MG63 (cell line): ENCODE data around the gene SMIM8. TPM values are rescaled to one million over a fixed set of nuclear protein-coding genes. Genes with fewer than 3 reads are reported as not detected.
"Not testable (repeated sequence)": the region's sequence is repeated elsewhere in the genome, so short reads cannot be mapped to it uniquely, and the experiment has no call there.

ENCODE experiments used
- DNase-seq: peaks from one replicate; pipeline ENCODE4 v3.0.0-alpha.2; 2020
- H3K27me3 ChIP-seq: fragments of 250-450 bp; sonication (Bioruptor Pico); 2 replicates; pipeline ENCODE4 v1.5.1; 2020; ENCODE audit warnings: mild to moderate bottlenecking, moderate library complexity
- H3K36me3 ChIP-seq: fragments of 250-450 bp; sonication (Bioruptor Pico); 2 replicates; pipeline ENCODE4 v1.5.1; 2020; ENCODE audit warnings: mild to moderate bottlenecking, moderate library complexity
- H3K4me3 ChIP-seq: fragments of 250-450 bp; sonication (Bioruptor Pico); 2 replicates; pipeline ENCODE4 v1.5.1; 2020; ENCODE audit warnings: mild to moderate bottlenecking, moderate library complexity
- H3K9me3 ChIP-seq: fragments of 250-450 bp; sonication (Bioruptor Pico); 2 replicates; pipeline ENCODE4 v1.5.1; 2020; ENCODE audit warnings: mild to moderate bottlenecking, moderate library complexity
- total RNA-seq: library from RNA; depleted of rRNA; stranded (reverse); fragments of >200 nt; shearing (Covaris generic); gene quantifications from 2 replicates; pipeline ENCODE4 v1.2.3, GENCODE V29; 2014; ENCODE audit warnings: low replicate concordance

Gene SMIM8
- total RNA-seq, 1 experiment from 2014 or later: 7.5 TPM

DNA sequence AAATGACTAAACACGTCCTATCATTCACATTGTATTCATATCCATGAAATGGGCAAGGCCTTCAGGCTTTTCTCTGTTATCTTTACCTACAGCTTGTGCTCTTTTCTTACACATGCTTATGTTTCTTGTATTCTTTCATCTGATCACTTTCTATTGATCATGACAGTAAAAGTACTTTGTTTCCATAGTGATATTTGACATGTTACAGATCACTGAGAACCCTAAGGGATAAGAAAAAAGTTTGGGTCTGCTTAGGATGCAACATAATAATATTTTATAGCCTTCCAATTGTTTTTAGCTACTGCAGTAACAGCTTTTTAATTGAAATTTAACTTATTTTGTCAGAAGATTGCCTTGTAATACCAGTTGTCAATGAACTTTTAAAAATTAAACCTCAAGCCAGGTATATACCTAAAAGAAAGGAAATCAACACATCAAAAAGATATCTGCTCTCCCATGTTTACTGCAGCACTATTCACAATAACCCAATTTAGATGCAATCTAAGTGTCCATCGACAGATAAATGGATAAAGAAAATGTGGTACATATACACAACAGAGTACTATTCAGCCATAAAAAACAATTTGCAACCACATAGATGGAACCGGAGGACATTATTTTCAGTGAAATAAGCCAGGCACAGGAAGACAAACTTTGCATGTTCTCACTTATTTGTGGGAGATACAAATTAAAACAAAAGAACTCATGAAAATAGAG, 3.0 kb upstream of the SMIM8 start:
- Histone ChIP-seq H3K4me3 (no peak overlapping the region), H3K36me3 (no peaks in the 10 kb centered on the region), H3K9me3 (no peaks in the 10 kb centered on the region), H3K27me3 (no peaks in the 10 kb centered on the region; the same call in 1 of the 2 replicates)
- DNase-seq: no peak

DNA sequence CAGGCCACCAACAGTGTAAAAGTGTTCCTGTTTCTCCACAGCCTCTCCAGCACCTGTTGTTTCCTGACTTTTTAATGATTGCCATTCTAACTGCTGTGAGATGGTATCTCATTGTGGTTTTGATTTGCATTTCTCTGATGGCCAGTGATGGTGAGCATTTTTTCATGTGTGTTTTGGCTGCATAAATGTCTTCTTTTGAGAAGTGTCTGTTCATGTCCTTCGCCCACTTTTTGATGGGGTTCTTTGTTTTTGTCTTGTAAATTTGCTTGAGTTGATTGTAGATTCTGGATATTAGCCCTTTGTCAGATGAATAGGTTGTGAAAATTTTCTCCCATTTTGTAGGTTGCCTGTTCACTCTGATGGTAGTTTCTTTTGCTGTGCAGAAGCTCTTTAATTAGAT, 1.5 kb downstream of the SMIM8 start:
- not testable (repeated sequence) for H3K4me3 ChIP-seq, H3K36me3 ChIP-seq, DNase-seq, H3K9me3 ChIP-seq, H3K27me3 ChIP-seq

DNA sequence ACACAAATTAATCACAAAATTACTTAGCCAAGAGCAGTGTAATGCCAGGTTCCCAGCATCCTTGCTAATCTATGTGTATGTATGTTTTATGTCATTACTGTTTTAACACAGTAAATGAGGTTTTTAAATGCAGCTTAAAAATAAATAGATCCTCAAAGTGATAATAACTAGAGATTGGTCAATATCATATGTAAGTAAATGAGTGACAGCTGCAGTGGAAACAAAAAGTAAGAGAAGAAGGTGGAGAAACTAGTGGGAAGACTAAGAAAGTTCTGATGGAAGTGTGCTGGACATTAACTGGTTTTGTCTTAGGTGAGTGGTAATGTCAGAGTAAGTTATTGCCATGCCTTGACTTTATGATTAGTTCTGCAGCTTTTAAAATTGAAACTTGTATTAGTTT, 8.6 kb downstream of the SMIM8 start:
- DNase-seq: no peak
- Histone ChIP-seq H3K27me3 (no peaks in the 10 kb centered on the region), H3K9me3 (no peaks in the 10 kb centered on the region), H3K36me3 (no peaks in the 10 kb centered on the region; the same call in 1 of the 2 replicates), H3K4me3 (no peak overlapping the region)

DNA sequence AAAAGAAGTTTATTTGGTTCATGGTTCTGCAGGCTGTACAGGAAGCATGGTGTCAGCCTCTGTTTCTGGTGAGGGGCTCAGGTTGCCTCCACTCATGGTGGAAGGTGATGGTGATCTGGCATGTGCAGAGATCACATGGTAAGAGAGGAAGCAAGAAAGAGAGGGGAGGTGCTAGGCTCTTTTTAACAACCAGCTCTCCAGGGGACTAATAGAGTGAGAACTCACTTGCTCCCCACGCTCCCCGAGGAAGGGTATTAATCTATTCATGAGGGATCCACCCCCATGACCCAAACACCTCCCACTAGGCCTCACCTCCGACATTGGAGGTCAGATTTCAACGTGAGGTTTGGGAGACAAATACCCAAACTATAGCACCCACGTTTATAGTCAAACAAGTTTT, 10.6 kb downstream of the SMIM8 start:
- no peak for DNase-seq
- Histone ChIP-seq H3K36me3 (no peaks in the 10 kb centered on the region; the same call in 1 of the 2 replicates), H3K9me3 (no peaks in the 10 kb centered on the region), H3K27me3 (no peaks in the 10 kb centered on the region), H3K4me3 (no peak overlapping the region)

DNA sequence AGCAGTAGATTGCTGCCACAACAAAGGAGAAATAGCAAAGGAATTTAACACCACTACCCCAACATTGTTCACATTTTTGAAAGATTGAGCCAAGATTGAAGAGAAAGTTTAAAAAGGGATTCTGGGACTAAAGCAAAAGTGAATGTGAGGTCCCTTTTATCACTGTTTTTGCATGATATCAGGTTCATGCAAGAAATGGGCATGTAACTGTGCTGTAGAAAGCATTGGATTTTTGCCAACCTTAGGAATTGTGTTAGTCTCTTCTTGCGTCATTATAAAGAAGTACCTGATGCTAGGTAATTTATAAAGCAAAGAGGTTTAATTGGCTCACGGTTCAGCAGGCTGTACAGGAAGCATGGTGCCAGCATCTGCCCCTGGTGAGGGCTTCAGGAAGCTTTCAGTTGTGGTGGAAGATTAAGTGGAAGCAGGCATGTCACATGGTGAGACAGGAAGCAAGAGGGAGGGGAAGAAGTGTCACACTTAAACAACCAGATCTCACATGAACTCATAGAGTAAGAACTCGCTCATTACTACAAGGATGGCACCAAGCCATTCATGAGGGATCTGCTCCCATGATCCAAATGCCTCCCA, 11.3 kb downstream of the SMIM8 start:
- H3K9me3 ChIP-seq: no peaks in the 10 kb centered on the region
- H3K4me3 ChIP-seq: no peak overlapping the region
- no peak for DNase-seq

DNA sequence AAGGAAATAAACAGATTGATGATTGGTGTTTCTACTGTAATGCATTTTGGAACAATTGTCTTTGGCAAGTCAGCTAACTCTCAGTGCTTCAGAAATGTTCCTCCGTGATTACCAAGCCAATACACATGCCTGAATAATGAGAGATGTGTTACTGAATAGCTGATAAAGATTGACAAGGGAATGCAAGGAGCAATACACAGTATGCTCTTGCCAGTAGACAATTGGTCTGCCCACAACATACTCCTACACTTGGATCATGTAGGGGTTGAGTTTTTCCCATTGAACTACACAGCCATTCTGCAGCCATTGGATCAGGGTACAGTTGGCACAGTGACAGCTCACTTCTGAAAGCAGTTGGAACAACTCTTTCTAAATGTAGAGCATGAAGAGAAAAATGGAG, 12.3 kb downstream of the SMIM8 start:
- Histone ChIP-seq H3K4me3 (no peak overlapping the region), H3K9me3 (no peaks in the 10 kb centered on the region), H3K36me3 (no peaks in the 10 kb centered on the region; the same call in 1 of the 2 replicates), H3K27me3 (no peaks in the 10 kb centered on the region)
- no peak for DNase-seq

More for the DNA sequence above, 11.3 kb downstream of the SMIM8 start:
- Histone ChIP-seq H3K27me3 (no peaks in the 10 kb centered on the region), H3K36me3 (no peaks in the 10 kb centered on the region; the same call in 1 of the 2 replicates)

DNA sequence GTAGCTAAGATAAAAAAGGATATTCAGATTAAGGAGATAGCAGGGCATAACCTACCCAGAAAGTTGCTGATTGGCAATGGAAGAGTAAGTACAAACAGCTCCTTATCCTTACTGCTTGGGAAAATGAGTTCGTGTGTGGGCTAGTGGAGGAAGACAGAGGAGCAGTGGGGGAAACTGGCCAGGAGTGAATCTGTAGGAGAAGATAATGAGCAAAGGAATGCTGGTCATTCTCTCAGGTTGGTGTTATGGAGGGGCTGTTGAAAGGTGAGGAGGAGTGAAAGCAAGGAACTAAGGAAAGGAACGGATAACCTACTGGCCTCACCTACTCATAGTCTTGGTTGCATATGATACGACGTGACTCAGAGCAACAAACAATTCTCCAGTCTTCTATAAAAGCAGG, 14.0 kb downstream of the SMIM8 start:
- no peak for DNase-seq
- H3K4me3 ChIP-seq: no peak overlapping the region
- no peaks in the 10 kb centered on the region for H3K27me3 ChIP-seq
- no peaks in the 10 kb centered on the region for H3K9me3 ChIP-seq
- H3K36me3 ChIP-seq: no peaks in the 10 kb centered on the region; the same call in 1 of the 2 replicates

DNA sequence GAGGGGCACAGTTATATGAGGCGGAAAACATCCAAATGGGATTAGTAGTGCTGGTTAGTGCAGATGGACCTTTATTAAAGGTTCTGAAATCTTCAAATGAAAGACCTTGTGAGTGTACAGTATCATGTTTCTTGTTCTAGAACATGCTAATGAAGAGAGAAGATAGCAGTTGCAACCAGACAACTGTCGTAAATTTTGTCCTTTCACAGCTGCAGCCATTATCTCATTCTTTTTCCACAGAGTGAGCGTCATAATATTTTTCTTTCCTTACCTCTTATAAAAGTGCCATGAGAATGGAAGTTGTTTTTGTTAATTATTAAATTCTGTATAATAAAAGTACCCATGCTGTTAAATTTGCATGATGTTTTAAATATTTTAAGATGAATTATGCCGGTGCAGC, 17.8 kb downstream of the SMIM8 start:
- Histone ChIP-seq H3K4me3 (no peak overlapping the region), H3K36me3 (no peaks in the 10 kb centered on the region), H3K9me3 (no peaks in the 10 kb centered on the region), H3K27me3 (no peaks in the 10 kb centered on the region)
- no peak for DNase-seq

DNA sequence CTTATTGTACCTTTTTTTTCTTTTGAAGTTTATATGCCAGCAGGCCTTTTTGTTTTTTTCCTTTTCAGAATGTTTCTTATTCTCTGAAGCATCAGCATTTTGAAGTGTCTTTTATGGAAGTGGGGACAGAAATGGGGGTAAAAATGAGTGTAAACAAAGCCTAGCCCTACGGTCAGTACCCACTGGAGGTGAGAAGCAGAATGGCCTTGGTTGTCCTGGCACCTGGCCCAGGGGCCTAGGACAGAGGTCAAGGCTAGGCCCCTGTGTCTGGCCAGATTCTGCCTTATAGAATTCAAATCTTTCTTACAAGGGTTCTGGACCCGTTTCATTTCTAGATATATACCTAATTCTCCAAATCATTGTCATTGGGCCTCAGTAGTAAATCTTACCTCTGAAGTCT, 18.8 kb downstream of the SMIM8 start:
- Histone ChIP-seq H3K4me3 (no peak overlapping the region), H3K36me3 (no peaks in the 10 kb centered on the region), H3K9me3 (no peaks in the 10 kb centered on the region), H3K27me3 (no peaks in the 10 kb centered on the region)
- DNase-seq: no peak

DNA sequence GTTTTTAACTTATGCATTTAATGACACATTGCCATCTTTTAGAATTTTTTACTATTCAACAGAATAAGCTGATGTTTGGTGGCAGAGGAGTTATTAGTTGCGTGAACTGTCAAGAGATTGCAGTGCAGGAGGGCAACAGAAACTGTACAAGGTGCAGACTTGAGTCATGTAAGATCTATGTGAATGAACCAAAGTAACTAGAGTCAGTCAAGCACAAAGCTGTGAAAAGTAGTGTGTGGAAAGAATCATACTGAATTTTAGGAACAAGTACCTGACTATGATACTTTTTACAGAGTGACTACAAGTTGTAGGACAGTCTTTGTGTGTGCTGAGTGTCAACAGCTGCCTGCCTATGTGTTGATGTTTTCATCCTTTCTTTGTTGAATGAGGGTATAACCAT, 19.5 kb downstream of the SMIM8 start:
- Histone ChIP-seq H3K36me3 (no peaks in the 10 kb centered on the region), H3K27me3 (no peaks in the 10 kb centered on the region), H3K9me3 (no peaks in the 10 kb centered on the region), H3K4me3 (no peak overlapping the region)
- no peak for DNase-seq

DNA sequence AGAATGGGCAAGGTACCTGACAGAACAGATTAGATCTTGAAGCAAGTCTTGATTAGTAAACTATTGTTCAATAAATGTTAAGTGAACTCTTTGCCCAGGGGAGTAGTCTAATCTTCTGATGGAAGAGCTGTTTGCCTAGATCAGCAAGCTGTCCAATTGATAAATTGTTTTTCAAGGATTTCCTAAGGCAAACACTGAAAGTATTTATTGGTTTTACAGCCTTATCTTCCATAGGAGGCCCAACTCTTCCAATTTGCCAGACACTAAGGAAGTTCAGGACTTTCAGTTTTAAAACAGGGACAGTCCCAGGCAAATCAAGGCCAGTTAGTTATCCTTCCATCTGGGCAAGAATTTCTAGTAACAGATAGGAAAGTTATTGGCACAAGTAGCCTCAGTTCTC, 20.4 kb downstream of the SMIM8 start:
- DNase-seq: no peak
- no peak overlapping the region for H3K4me3 ChIP-seq

DNA sequence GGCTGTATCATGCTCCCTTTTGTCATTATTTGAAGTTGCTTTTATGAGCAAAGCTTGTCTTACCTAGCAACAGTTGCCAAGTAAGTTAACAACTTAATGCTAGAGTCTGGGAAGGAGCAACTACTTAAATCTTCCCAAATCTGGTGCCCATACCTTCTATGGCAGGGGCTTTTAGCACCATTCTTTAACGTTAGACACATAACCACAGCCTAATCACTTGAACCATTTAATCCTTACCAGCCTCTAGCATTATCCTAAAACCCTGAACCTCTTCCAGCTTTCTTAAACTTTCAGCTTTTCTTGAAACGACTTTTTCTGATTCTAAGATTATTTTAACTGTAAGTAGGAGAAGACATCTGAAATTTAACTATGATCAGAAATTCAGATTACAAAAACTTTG, 22.3 kb downstream of the SMIM8 start, which contains the start of gene C6orf163:
Gene C6orf163, plus strand, starts transcription at position 83 of the 400 bp plus-strand sequence. Its CDS starts 287 bp downstream, at position 370.
- H3K4me3 ChIP-seq: no peak within 1 kb of the TSS
- no peaks in the 10 kb centered on the region for H3K9me3 ChIP-seq
- DNase-seq: no peak
- no peaks in the 10 kb centered on the region for H3K27me3 ChIP-seq
- no peaks in the 10 kb centered on the region for H3K36me3 ChIP-seq

More for the DNA sequence above, 20.4 kb downstream of the SMIM8 start:
- no peaks in the 10 kb centered on the region for H3K36me3 ChIP-seq
- H3K9me3 ChIP-seq: no peaks in the 10 kb centered on the region
- H3K27me3 ChIP-seq: no peaks in the 10 kb centered on the region

DNA sequence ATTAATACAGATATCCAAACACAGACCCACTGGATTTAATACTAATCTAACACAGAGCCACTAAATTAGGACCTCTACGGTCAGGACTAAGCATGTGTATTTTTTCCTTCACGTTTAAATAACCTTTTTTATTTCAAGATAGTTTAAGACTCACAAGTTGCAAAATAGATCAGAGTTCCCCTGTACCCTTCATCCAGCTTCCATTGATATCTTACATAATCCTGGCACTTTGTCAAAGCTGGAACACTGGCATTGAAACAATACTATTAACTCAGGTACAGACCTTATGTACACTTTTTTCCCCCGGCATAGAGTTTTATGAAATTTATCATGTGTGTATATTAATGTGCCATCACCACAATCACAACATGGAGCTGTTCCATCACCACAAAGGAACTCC, 24.3 kb downstream of the SMIM8 start:
- Histone ChIP-seq H3K4me3 (no peak overlapping the region), H3K36me3 (no peaks in the 10 kb centered on the region), H3K27me3 (no peaks in the 10 kb centered on the region), H3K9me3 (no peaks in the 10 kb centered on the region)
- no peak for DNase-seq

DNA sequence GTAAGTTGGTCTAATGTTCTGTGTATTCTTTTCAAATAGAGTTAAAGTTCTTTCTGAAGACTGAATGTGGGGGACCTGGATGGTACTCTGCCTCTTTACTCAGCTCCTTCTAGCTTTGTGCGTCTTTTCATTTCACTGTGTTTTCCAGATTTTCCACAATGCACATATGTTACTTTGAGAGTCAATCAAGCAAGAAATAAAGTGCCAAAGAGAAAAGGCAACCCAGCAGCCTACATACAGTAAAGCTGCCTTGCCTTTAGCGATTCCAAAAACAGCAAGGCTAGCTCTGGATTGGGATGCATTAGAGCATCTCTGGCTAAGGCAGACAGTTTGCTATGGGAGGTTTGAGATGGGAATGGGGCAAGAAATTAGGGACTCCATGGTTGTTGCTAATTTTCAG, 27.5 kb downstream of the SMIM8 start:
- no peaks in the 10 kb centered on the region for H3K27me3 ChIP-seq
- no peaks in the 10 kb centered on the region for H3K9me3 ChIP-seq
- no peak for DNase-seq
- no peak overlapping the region for H3K4me3 ChIP-seq
- no peaks in the 10 kb centered on the region for H3K36me3 ChIP-seq

DNA sequence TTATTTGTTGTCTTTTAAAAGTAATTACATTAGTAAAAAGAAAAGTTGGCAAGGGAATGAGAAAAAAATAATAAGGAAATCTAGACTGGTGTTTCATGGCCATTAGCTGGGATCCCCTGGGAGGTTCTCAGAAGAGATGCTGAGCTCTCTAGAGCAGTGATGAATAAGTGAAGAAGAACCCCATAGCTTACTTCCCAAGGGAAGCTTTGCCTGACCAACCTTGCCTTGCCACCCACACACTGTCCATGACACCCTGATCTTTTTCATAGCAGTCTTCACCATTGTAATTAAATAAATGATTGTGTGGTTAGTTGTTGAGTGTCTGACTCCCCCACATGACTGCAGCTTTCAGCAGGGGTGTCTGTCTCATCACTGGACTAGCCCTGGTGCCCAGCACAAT, 28.1 kb downstream of the SMIM8 start:
- no peak for DNase-seq
- no peaks in the 10 kb centered on the region for H3K27me3 ChIP-seq
- H3K36me3 ChIP-seq: no peaks in the 10 kb centered on the region
- no peak overlapping the region for H3K4me3 ChIP-seq
- no peaks in the 10 kb centered on the region for H3K9me3 ChIP-seq

DNA sequence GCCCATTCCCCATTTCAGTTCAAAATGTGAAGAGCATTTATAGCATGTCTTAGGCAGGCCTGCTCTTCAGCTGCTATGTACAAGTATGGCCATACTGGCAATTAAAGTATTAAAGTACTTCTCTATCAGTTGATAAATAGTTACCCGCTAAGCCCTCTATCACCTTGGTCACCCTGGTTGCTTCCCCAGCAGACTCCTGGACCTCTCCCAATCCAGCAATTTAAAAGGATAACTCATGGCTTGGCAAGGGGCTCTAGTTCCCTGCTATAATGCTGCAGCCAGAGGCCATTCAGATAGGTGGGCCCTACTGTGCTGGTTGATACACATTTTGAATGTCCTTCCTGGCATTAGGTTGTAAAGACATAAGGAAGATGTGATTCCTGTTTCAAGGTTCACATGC, 29.2 kb downstream of the SMIM8 start:
- no peak overlapping the region for H3K4me3 ChIP-seq

DNA sequence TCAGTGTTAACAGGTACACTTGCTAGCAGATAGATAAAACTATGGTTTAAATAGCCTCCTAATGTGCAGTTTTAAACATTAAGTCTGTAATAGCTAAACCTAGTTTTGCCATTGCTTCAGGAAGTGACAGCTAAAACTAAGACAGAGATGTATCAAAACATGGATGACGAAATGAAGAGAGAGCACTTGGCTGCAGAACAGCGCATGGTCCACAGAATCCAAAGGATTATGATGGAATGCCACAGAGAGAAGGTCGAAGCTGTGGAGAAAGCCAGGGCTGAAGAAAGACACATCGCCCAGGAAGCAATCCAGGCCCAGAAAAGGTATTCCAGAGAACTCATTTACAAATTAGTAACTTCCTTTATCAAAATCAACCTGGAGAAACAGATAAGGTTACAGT, 33.8 kb downstream of the SMIM8 start:
- Histone ChIP-seq H3K27me3 (no peaks in the 10 kb centered on the region), H3K36me3 (no peaks in the 10 kb centered on the region), H3K9me3 (no peaks in the 10 kb centered on the region), H3K4me3 (no peak overlapping the region)
- no peak for DNase-seq

More for the DNA sequence above, 29.2 kb downstream of the SMIM8 start:
- no peaks in the 10 kb centered on the region for H3K36me3 ChIP-seq
- no peaks in the 10 kb centered on the region for H3K9me3 ChIP-seq
- DNase-seq: no peak
- no peaks in the 10 kb centered on the region for H3K27me3 ChIP-seq
